ENCODE results near the gene GPR15LG.

- TF ChIP-seq CTCF (IDR thresholded peaks at IDR 0.05) = no peak
- TF ChIP-seq POLR2A (IDR thresholded peaks at IDR 0.05) = no peak
These were observed 35.0 kb upstream of the GPR15LG start for GRCh38 chr10:84138478-84139125.
